Activated T-cell treated with anti-CD3 and anti-CD28 coated beads, Interleukin-2, amount 50 U/mL, for 24 hours (primary cell): ENCODE data around the gene RNU1-1.
"Not testable (repeated sequence)": the region's sequence is repeated elsewhere in the genome, so short reads cannot be mapped to it uniquely, and the experiment has no call there.

Source experiments
- DNase-seq: peaks from one replicate; pipeline ENCODE4 v3.0.0-alpha.2; 2020
- H3K27ac Mint-ChIP-seq: 2 replicates; pipeline ENCODE4 v1.8.0; 2020; ENCODE audit warnings: mild to moderate bottlenecking, mixed read lengths
- H3K27me3 Mint-ChIP-seq: 2 replicates; pipeline ENCODE4 v1.8.0; 2020; ENCODE audit warnings: mixed read lengths
- H3K36me3 Mint-ChIP-seq: 2 replicates; pipeline ENCODE4 v1.8.0; 2020; ENCODE audit warnings: low read depth, mixed read lengths
- H3K4me1 Mint-ChIP-seq: 2 replicates; pipeline ENCODE4 v1.8.0; 2020; ENCODE audit warnings: low read depth, mixed read lengths
- H3K4me3 Mint-ChIP-seq: 2 replicates; pipeline ENCODE4 v1.8.0; 2020; ENCODE audit warnings: mild to moderate bottlenecking, moderate library complexity, mixed read lengths
- H3K9me3 Mint-ChIP-seq: 2 replicates; pipeline ENCODE4 v1.8.0; 2020; ENCODE audit warnings: mixed read lengths

The RNU1-1 gene

GRCh38 chr1:16491056-16491675 is 22.9 kb downstream of the RNU1-1 start:
- no peak overlapping the region for H3K4me3 Mint-ChIP-seq
- no peaks in the 10 kb centered on the region for H3K27me3 Mint-ChIP-seq
- H3K27ac Mint-ChIP-seq = no peak overlapping the region
- peaks cover 2% of the 10 kb centered on the region for H3K36me3 Mint-ChIP-seq
- peaks cover 5% of the 10 kb centered on the region for H3K4me1 Mint-ChIP-seq
- H3K9me3 Mint-ChIP-seq = no peaks in the 10 kb centered on the region
- DNase-seq = no peak

- H3K27me3 Mint-ChIP-seq, H3K4me3 Mint-ChIP-seq, H3K4me1 Mint-ChIP-seq, DNase-seq, H3K36me3 Mint-ChIP-seq, H3K27ac Mint-ChIP-seq, H3K9me3 Mint-ChIP-seq: not testable (repeated sequence)
These were observed 24.7 kb downstream of the RNU1-1 start for GRCh38 chr1:16489195-16489880.

DNA sequence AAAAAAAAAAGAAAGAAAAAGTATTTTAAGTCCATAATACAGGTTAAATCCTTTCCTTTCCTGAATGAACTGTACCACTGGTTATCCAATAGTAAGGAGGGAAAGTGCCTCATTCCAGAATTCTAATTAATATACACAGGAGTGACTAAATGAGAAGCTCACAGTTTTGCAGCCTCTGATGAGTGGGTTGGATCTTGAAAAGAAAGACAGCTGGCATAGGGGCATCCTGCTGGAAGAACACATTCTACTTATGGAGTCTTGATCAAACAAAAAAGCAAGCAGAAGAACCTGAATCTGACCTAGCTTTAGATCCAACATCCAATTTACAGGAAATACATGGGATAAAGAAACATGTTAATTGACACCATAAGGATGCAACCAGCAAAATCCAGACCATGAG is 27.1 kb downstream of the RNU1-1 start:
- not testable (repeated sequence) for H3K4me3 Mint-ChIP-seq, H3K4me1 Mint-ChIP-seq, H3K27ac Mint-ChIP-seq, H3K9me3 Mint-ChIP-seq, H3K27me3 Mint-ChIP-seq, DNase-seq
- H3K36me3 Mint-ChIP-seq = peaks cover 15% of the 10 kb centered on the region

- H3K4me1 Mint-ChIP-seq = not testable (repeated sequence)
These were observed 27.8 kb downstream of the RNU1-1 start for GRCh38 chr1:16486316-16486715.

DNA sequence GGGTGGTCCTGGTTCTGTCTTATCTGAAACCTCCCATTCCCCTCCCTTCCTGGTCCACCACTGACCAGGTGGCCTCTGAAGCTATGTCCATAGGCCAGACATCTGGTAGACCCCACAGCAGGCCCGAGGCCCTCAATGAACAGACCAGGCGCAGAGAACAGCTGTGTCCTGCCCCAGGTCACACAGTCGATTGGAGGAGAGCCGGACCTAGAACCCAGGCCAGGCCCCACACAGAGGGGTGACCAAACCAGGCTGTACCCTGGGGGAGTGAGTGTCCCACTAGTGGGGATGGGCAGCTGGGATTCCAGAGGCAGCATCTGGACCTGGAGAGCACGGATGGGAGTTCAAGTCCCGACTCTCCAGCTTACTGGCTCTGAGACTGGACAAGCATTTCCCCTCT is 29.2 kb downstream of the RNU1-1 start:
- no peak for DNase-seq
- H3K36me3 Mint-ChIP-seq = peaks cover 20% of the 10 kb centered on the region
- H3K27me3 Mint-ChIP-seq = no peaks in the 10 kb centered on the region
- H3K27ac Mint-ChIP-seq = peak overlapping the region; percentile 15
- H3K4me3 Mint-ChIP-seq = no peak overlapping the region
- H3K9me3 Mint-ChIP-seq = no peaks in the 10 kb centered on the region
- H3K4me1 Mint-ChIP-seq = no peaks in the 10 kb centered on the region

More at GRCh38 chr1:16486316-16486715, 27.8 kb downstream of the RNU1-1 start:
- H3K27me3 Mint-ChIP-seq, H3K27ac Mint-ChIP-seq, DNase-seq, H3K4me3 Mint-ChIP-seq, H3K9me3 Mint-ChIP-seq: not testable (repeated sequence)
- peaks cover 15% of the 10 kb centered on the region for H3K36me3 Mint-ChIP-seq

GRCh38 chr1:16484501-16484835 is 29.6 kb downstream of the RNU1-1 start:
- H3K36me3 Mint-ChIP-seq = peaks cover 22% of the 10 kb centered on the region
- DNase-seq = no peak
- no peaks in the 10 kb centered on the region for H3K9me3 Mint-ChIP-seq
- no peaks in the 10 kb centered on the region for H3K27me3 Mint-ChIP-seq
- H3K27ac Mint-ChIP-seq = no peak overlapping the region
- no peak overlapping the region for H3K4me3 Mint-ChIP-seq
- H3K4me1 Mint-ChIP-seq = no peaks in the 10 kb centered on the region

DNA sequence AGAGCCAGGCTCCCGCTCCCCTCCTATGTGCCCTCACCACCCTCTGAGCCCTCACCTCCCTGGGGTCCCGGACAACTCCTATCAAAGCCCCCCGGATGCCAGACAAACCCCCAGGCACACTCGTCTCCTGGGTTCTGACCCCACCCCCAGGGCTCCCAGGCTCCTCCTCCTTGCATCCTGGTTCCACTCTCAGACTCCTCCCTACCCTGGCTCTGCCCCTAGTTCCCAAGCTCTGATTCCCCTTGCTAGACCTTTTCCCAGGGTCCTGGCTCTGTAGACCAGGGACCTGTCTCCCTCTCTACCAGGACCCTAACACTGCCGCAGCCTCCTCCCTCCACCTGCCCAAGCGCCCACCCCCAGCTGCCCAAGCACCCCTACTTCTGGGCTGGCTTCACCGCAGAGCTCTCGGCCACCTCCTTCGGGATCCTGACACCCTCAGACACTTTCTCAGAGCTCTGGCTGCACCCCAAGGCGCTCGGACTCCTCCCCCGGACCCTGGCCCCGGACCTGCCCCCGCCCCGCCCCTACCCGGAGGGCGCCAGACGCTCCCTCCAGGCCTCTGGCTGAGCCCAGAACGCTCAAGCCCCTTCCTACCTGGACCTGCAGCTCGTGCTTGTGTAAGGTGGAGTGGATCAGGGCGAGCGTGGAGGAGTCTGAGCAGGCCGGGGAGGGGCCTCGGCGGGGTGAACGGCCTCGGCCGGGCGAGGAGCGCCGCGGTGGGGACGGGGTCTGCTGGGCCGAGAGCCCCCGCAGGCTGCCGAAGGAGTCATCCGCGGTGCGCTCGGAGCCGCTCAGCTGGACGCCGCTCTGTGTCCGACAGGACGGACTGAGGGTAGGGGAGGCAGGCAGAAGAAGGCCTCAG is 30.2 kb downstream of the RNU1-1 start:
- H3K36me3 Mint-ChIP-seq = peaks cover 22% of the 10 kb centered on the region
- H3K4me3 Mint-ChIP-seq, H3K9me3 Mint-ChIP-seq: not testable (repeated sequence)

GRCh38 chr1:16483146-16483545 is 30.9 kb downstream of the RNU1-1 start:
- H3K36me3 Mint-ChIP-seq = peaks cover 27% of the 10 kb centered on the region
- H3K27me3 Mint-ChIP-seq, DNase-seq, H3K4me1 Mint-ChIP-seq, H3K9me3 Mint-ChIP-seq, H3K27ac Mint-ChIP-seq, H3K4me3 Mint-ChIP-seq: not testable (repeated sequence)

More for the DNA sequence above, 30.2 kb downstream of the RNU1-1 start:
- not testable (repeated sequence) for H3K27ac Mint-ChIP-seq, H3K27me3 Mint-ChIP-seq, DNase-seq, H3K4me1 Mint-ChIP-seq

DNA sequence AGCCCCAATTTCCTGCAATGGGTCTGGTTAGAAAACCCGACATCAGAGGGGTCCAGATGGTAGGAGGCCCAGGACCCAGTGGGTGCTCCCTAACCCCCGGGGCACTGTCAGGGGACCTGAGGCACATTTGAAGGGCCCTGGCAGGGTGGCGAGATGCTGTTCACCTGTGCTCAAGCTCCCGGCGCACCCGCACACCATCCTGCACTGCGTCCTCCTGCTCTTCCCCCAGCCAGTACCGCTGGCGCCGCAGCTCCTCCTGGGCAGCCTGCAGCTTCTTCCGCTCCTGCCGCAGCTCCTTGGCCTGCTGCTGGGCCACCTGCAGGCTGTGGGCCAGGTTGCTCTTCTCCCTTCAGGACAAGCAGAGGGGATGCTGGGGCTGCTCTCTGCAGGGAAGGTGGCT is 36.0 kb downstream of the RNU1-1 start:
- H3K27me3 Mint-ChIP-seq = no peaks in the 10 kb centered on the region
- H3K36me3 Mint-ChIP-seq = peaks cover 50% of the 10 kb centered on the region
- H3K27ac Mint-ChIP-seq = no peak overlapping the region
- H3K9me3 Mint-ChIP-seq = no peaks in the 10 kb centered on the region
- H3K4me1 Mint-ChIP-seq = peaks cover 4% of the 10 kb centered on the region
- no peak overlapping the region for H3K4me3 Mint-ChIP-seq
- DNase-seq = no peak

DNA sequence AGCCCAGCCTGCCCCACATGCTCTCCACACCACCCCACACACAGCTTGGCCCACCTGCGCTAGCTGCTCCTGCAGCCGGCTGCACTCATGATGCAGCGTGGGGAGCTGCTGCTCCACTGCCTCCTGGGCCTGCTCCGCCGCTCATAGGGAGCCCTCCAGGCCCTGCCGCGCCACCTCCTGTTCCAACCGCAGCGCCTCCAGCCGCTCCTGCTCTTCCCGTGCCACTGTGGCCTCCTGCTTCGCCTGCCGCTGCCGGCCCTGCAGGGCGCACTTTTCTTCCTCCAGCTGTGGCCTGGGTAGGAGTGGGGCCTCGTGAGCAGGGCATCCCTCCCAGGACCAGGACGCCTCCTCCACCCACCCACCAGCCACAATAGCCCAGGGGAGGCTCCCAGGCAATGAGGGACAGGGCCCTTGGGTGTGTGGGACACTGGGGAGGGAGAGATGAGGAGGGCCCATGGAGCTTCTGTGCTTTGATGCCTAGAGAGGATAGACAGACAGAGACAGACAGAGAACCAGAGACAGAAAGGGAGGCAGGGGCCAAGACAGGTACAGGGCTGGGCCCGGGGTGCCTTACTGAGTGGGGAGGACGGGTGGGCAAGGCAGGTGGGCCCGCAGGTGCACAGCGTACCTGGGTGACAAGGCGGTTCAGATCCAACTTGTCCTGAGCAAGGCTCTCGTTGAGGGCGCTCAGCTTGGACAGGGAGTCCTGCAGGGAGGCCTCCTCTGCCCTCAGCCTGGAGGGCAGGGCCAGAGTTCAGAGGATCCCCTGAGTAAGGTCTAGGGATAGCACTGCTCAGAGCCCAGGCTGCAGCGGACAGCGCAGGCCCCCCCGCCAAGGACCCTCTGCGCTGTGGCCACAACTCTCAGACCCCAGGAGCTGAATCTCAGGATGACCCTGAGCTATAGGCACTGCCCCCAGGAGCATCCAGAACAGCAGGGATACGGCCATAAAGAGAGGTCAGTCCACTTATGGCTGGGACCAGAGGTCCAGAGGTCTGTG is 38.0 kb downstream of the RNU1-1 start:
- not testable (repeated sequence) for H3K4me1 Mint-ChIP-seq, H3K4me3 Mint-ChIP-seq, H3K27ac Mint-ChIP-seq, H3K9me3 Mint-ChIP-seq, H3K27me3 Mint-ChIP-seq, DNase-seq
- H3K36me3 Mint-ChIP-seq = peaks cover 45% of the 10 kb centered on the region

- DNase-seq, H3K27ac Mint-ChIP-seq, H3K4me3 Mint-ChIP-seq, H3K4me1 Mint-ChIP-seq, H3K27me3 Mint-ChIP-seq, H3K9me3 Mint-ChIP-seq: not testable (repeated sequence)
- peaks cover 43% of the 10 kb centered on the region for H3K36me3 Mint-ChIP-seq
These were observed 39.2 kb downstream of the RNU1-1 start for GRCh38 chr1:16474891-16475290.

DNA sequence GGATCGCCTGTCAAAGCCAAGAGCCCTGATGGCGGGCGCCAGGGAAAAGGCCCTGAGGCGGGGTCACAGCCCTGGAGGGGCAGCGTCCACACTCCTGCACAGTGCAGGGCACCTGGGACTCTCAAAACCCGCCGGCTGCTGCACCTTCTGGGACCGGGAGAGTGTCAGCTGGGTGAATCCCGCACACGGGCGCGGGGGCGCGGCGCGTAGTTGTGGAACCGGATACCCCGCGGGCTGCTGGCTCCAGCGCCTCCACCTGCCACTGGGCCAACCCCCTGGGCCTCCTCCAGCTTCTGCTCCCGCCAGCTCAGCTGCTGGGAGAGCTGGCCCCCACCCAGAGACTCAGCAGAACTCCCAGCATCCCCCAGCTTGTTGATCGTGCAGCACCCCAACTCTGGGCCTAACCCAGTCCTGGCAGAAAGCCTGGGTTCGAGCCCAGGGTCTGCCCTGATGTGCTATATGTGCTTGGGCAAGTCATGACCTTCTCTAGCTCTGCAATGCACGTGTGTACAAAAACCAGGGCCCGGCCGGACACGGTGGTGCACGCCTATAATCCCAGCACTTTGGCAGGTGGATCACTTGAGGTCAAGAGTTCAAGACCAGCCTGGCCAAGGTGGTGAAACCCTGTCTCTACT is 39.8 kb downstream of the RNU1-1 start:
- Mint-ChIP-seq H3K36me3 (peaks cover 43% of the 10 kb centered on the region), H3K4me1 (peaks cover 4% of the 10 kb centered on the region), H3K27me3 (no peaks in the 10 kb centered on the region), H3K9me3 (no peaks in the 10 kb centered on the region), H3K27ac (no peak overlapping the region), H3K4me3 (no peak overlapping the region)
- DNase-seq = no peak

GRCh38 chr1:16468558-16468957 is 45.5 kb downstream of the RNU1-1 start:
- Mint-ChIP-seq H3K27ac (peak overlapping the region; percentile 4), H3K27me3 (no peaks in the 10 kb centered on the region), H3K36me3 (peaks cover 46% of the 10 kb centered on the region), H3K4me3 (no peak overlapping the region), H3K9me3 (no peaks in the 10 kb centered on the region), H3K4me1 (peaks cover 6% of the 10 kb centered on the region)
- DNase-seq = no peak
